ENCODE measurements around the gene ZXDA.
"Not testable (repeated sequence)": the region's sequence is repeated elsewhere in the genome, so short reads cannot be mapped to it uniquely, and the experiment has no call there.

Gene ZXDA, protein sequence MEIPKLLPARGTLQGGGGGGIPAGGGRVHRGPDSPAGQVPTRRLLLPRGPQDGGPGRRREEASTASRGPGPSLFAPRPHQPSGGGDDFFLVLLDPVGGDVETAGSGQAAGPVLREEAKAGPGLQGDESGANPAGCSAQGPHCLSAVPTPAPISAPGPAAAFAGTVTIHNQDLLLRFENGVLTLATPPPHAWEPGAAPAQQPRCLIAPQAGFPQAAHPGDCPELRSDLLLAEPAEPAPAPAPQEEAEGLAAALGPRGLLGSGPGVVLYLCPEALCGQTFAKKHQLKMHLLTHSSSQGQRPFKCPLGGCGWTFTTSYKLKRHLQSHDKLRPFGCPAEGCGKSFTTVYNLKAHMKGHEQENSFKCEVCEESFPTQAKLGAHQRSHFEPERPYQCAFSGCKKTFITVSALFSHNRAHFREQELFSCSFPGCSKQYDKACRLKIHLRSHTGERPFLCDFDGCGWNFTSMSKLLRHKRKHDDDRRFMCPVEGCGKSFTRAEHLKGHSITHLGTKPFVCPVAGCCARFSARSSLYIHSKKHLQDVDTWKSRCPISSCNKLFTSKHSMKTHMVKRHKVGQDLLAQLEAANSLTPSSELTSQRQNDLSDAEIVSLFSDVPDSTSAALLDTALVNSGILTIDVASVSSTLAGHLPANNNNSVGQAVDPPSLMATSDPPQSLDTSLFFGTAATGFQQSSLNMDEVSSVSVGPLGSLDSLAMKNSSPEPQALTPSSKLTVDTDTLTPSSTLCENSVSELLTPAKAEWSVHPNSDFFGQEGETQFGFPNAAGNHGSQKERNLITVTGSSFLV

GRCh38 chrX:57910287-57910912, at the start of gene ZXDA:
Gene ZXDA (minus strand): TSS chrX:57910458. CDS start chrX:57910420, 38 bp downstream.
- H3K27ac ChIP-seq (ENCODE audit: low read length); DNase-seq (ENCODE audit: low read depth, low spot score); H3K4me3 ChIP-seq (ENCODE audit: low read length); H3K4me1 ChIP-seq (ENCODE audit: control insufficient read depth, insufficient read depth, low read length); H3K27me3 ChIP-seq (ENCODE audit: control insufficient read depth, insufficient read depth, low read length); H3K36me3 ChIP-seq (ENCODE audit: control insufficient read depth, insufficient read depth, low read length); H3K9me3 ChIP-seq (ENCODE audit: control insufficient read depth, insufficient read depth, low read length): not testable (repeated sequence)
- no CpG with 5 or more reads among the region's 35 CpGs for WGBS (ENCODE audit: insufficient coverage, insufficient read length)

DNA sequence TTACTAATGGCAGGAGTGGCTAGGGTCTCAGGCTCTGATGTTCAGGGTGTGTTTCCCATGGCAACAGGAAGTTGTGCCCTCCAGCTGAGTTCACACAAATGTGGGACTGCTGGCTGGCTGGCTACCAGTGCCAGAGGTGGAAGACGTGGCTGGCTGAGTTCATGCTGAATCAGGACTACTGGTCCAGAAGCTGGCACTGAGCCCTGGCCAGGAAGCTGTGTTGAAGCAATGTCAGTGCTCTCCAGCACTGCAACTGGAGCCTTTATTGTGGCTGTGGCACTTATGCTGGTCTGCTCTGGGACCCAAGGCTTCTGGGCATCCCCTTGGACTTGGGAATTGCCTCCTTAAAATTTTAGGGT, 42.0 kb upstream of the ZXDA start:
- Histone ChIP-seq H3K36me3 (ENCODE audit: control insufficient read depth, insufficient read depth, low read length) (no peaks in the 10 kb centered on the region), H3K4me3 (ENCODE audit: low read length) (no peak overlapping the region), H3K4me1 (ENCODE audit: control insufficient read depth, insufficient read depth, low read length) (no peaks in the 10 kb centered on the region), H3K9me3 (ENCODE audit: control insufficient read depth, insufficient read depth, low read length) (peaks cover 2% of the 10 kb centered on the region; the same call in 1 of the 2 replicates), H3K27me3 (ENCODE audit: control insufficient read depth, insufficient read depth, low read length) (no peaks in the 10 kb centered on the region), H3K27ac (ENCODE audit: low read length) (no peak overlapping the region)
- WGBS (ENCODE audit: insufficient coverage, insufficient read length): no CpG with 5 or more reads among the region's 1 CpG
- no peak for DNase-seq (ENCODE audit: low read depth, low spot score)

DNA sequence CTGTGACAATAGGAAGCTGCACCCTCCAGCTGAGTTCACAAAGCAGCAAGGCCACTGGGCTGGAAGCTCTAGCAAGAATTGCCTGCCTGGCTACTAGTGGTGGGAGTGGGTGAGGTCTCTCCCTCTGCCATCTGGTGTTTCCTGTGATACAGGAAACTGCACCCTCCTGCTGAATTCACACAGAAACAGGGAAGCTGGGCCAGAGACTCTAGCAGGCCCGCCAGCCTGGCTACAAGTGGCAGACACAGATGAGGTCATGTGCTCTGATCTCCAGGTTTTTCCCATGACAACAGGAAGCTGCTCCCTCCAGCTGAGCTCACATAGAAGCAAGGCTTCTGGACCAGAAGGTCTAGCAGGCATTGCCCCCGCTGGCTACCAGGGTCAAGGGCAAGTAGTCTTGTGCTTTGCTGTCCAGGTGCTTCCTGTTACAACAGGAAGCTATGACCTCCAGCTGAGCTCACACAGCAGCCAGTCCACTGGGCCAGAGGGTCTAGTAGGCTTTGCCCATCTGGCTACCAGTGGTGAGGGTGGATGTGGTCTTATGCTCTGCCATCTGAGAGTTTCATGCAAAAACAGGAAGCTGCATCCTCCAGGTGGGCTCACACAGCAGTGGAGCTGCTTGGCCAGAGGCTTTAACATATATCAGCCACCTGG, 41.5 kb upstream of the ZXDA start:
- no peaks in the 10 kb centered on the region for H3K36me3 ChIP-seq (ENCODE audit: control insufficient read depth, insufficient read depth, low read length)
- no peak for DNase-seq (ENCODE audit: low read depth, low spot score)
- no peaks in the 10 kb centered on the region for H3K4me1 ChIP-seq (ENCODE audit: control insufficient read depth, insufficient read depth, low read length)
- no peak overlapping the region for H3K4me3 ChIP-seq (ENCODE audit: low read length)
- WGBS (ENCODE audit: insufficient coverage, insufficient read length): no CpG with 5 or more reads among the region's 2 CpGs
- no peaks in the 10 kb centered on the region for H3K27me3 ChIP-seq (ENCODE audit: control insufficient read depth, insufficient read depth, low read length)
- peaks cover 2% of the 10 kb centered on the region; the same call in 1 of the 2 replicates for H3K9me3 ChIP-seq (ENCODE audit: control insufficient read depth, insufficient read depth, low read length)
- no peak overlapping the region for H3K27ac ChIP-seq (ENCODE audit: low read length)

- WGBS (ENCODE audit: insufficient coverage, insufficient read length): no CpG with 5 or more reads among the region's 6 CpGs
- Histone ChIP-seq H3K27ac (ENCODE audit: low read length) (no peak overlapping the region), H3K4me1 (ENCODE audit: control insufficient read depth, insufficient read depth, low read length) (no peaks in the 10 kb centered on the region), H3K27me3 (ENCODE audit: control insufficient read depth, insufficient read depth, low read length) (no peaks in the 10 kb centered on the region), H3K4me3 (ENCODE audit: low read length) (no peak overlapping the region), H3K36me3 (ENCODE audit: control insufficient read depth, insufficient read depth, low read length) (no peaks in the 10 kb centered on the region), H3K9me3 (ENCODE audit: control insufficient read depth, insufficient read depth, low read length) (no peaks in the 10 kb centered on the region; the same call in 1 of the 2 replicates)
- no peak for DNase-seq (ENCODE audit: low read depth, low spot score)
These were observed 23.1 kb upstream of the ZXDA start for GRCh38 chrX:57933321-57933720.

DNA sequence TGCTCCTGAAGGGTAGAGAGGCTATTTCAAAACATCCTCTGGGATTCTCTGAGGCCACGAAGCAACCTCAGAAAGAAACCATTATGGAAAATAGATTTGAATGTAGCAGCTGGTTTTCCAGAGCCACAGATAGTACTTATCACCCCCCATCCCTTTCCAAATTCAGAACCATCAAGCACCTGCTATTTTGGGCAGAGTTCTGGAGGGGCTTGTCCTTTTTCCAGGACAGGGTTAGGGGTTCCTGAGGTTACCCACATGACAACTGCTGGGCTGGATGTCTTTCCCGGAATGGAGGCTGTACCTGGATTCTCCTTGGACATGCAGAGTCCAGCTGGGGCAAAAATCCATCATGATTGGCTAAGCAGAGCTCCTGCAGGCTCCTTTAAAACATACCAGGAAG, 22.0 kb upstream of the ZXDA start:
- Histone ChIP-seq H3K9me3 (ENCODE audit: control insufficient read depth, insufficient read depth, low read length) (no peaks in the 10 kb centered on the region; the same call in 1 of the 2 replicates), H3K27ac (ENCODE audit: low read length) (no peak overlapping the region), H3K27me3 (ENCODE audit: control insufficient read depth, insufficient read depth, low read length) (no peaks in the 10 kb centered on the region), H3K36me3 (ENCODE audit: control insufficient read depth, insufficient read depth, low read length) (no peaks in the 10 kb centered on the region), H3K4me1 (ENCODE audit: control insufficient read depth, insufficient read depth, low read length) (no peaks in the 10 kb centered on the region), H3K4me3 (ENCODE audit: low read length) (no peak overlapping the region)
- no CpG with 5 or more reads among the region's 2 CpGs for WGBS (ENCODE audit: insufficient coverage, insufficient read length)
- DNase-seq (ENCODE audit: low read depth, low spot score): no peak

GRCh38 chrX:57930051-57930450, 19.8 kb upstream of the ZXDA start:
- no CpG with 5 or more reads among the region's 3 CpGs for WGBS (ENCODE audit: insufficient coverage, insufficient read length)
- no peaks in the 10 kb centered on the region for H3K36me3 ChIP-seq (ENCODE audit: control insufficient read depth, insufficient read depth, low read length)
- no peaks in the 10 kb centered on the region for H3K4me1 ChIP-seq (ENCODE audit: control insufficient read depth, insufficient read depth, low read length)
- no peak overlapping the region for H3K27ac ChIP-seq (ENCODE audit: low read length)
- H3K4me3 ChIP-seq (ENCODE audit: low read length): no peak overlapping the region
- H3K9me3 ChIP-seq (ENCODE audit: control insufficient read depth, insufficient read depth, low read length): no peaks in the 10 kb centered on the region; the same call in 1 of the 2 replicates
- DNase-seq (ENCODE audit: low read depth, low spot score): no peak
- no peaks in the 10 kb centered on the region for H3K27me3 ChIP-seq (ENCODE audit: control insufficient read depth, insufficient read depth, low read length)

- no peaks in the 10 kb centered on the region; the same call in 1 of the 2 replicates for H3K9me3 ChIP-seq (ENCODE audit: control insufficient read depth, insufficient read depth, low read length)
- H3K4me1 ChIP-seq (ENCODE audit: control insufficient read depth, insufficient read depth, low read length): no peaks in the 10 kb centered on the region
- no peak overlapping the region for H3K4me3 ChIP-seq (ENCODE audit: low read length)
- no peak for DNase-seq (ENCODE audit: low read depth, low spot score)
- H3K36me3 ChIP-seq (ENCODE audit: control insufficient read depth, insufficient read depth, low read length): no peaks in the 10 kb centered on the region
- no peak overlapping the region for H3K27ac ChIP-seq (ENCODE audit: low read length)
- no peaks in the 10 kb centered on the region for H3K27me3 ChIP-seq (ENCODE audit: control insufficient read depth, insufficient read depth, low read length)
These were observed 19.1 kb upstream of the ZXDA start for GRCh38 chrX:57929373-57929772.

DNA sequence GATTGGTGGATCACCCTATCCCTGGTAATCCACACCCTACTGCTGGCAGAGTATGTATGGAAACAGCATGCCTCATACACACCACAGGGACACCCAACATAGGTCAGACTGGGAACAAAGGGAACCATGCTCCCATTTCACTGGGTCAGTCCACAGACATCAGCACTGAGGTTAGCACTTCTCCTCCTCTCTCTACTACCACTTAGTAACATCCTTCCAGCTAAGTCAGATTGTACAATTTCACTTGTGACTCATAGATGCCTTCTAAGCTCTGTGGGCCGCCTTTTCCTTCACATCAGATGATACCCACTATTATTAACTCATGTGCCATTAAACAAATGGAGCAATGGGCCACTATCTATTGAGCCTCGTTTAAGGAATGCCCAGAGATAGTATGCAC, 15.5 kb upstream of the ZXDA start:
- Histone ChIP-seq H3K36me3 (ENCODE audit: control insufficient read depth, insufficient read depth, low read length) (no peaks in the 10 kb centered on the region), H3K9me3 (ENCODE audit: control insufficient read depth, insufficient read depth, low read length) (no peaks in the 10 kb centered on the region), H3K4me1 (ENCODE audit: control insufficient read depth, insufficient read depth, low read length) (no peaks in the 10 kb centered on the region), H3K27ac (ENCODE audit: low read length) (no peak overlapping the region), H3K27me3 (ENCODE audit: control insufficient read depth, insufficient read depth, low read length) (no peaks in the 10 kb centered on the region), H3K4me3 (ENCODE audit: low read length) (no peak overlapping the region)
- WGBS (ENCODE audit: insufficient coverage, insufficient read length): no CpG with 5 or more reads among the region's 2 CpGs
- DNase-seq (ENCODE audit: low read depth, low spot score): no peak

DNA sequence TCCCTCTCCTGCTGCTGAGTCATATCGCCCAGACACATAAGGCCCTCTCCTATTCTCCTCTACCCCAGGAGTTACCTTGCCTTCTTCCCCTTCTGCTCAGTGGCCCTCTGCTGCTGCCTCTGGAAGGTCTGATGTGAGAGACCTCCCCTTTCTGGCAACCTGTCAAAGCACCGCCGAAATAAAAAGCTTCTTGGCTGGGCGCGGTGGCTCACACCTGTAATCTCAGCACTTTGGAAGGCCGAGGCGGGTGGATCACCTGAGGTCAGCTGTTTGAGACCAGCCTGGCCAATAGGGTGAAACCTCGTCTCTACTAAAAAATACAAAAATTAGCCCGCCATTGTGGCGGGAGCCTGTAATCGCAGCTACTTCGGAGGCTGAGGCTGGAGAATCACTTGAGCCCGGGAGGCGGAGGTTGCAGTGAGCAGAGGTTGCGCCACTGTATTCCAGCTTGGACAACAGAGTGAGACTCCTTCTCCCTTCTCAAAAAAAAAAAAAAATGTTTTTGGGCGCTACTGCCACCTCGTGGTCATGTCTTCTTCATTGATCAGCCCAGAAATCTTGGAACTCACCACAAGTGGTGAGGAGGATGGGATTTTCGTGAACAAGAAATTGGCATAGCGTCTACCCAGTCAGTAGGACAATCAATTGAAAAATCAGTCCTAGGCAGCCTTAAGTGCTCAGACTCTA, 8.6 kb upstream of the ZXDA start:
- no peaks in the 10 kb centered on the region; the same call in 1 of the 2 replicates for H3K9me3 ChIP-seq (ENCODE audit: control insufficient read depth, insufficient read depth, low read length)
- WGBS (ENCODE audit: insufficient coverage, insufficient read length): no CpG with 5 or more reads among the region's 19 CpGs
- DNase-seq (ENCODE audit: low read depth, low spot score): no peak

DNA sequence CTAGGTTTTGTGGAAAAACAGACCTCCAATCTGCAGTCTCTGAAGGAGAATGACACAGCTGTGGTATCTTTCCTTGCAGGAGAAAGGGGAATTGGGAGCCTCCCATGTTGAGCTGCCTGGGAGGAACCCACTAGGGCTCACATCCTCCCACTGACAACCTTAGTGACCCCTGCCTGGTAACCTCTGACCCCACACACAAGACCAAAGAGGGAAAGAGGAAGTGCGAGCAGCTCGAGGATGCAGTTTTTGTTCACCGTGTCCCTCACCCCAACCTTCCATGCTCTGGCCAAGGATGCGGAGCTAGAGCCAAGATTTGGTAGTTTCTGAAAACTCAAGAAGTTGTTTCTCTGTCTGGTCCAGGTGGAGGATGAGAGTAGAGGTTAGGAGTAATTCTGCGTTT, 5.4 kb upstream of the ZXDA start:
- H3K4me1 ChIP-seq (ENCODE audit: control insufficient read depth, insufficient read depth, low read length): no peaks in the 10 kb centered on the region
- no peak for DNase-seq (ENCODE audit: low read depth, low spot score)
- H3K9me3 ChIP-seq (ENCODE audit: control insufficient read depth, insufficient read depth, low read length): no peaks in the 10 kb centered on the region; the same call in 1 of the 2 replicates
- H3K27me3 ChIP-seq (ENCODE audit: control insufficient read depth, insufficient read depth, low read length): no peaks in the 10 kb centered on the region
- H3K27ac ChIP-seq (ENCODE audit: low read length): no peak overlapping the region
- no peaks in the 10 kb centered on the region for H3K36me3 ChIP-seq (ENCODE audit: control insufficient read depth, insufficient read depth, low read length)
- no peak overlapping the region for H3K4me3 ChIP-seq (ENCODE audit: low read length)
- whole genome bisulfite sequencing (ENCODE audit: insufficient coverage, insufficient read length): no CpG with 5 or more reads among the region's 5 CpGs

More for the DNA sequence above, 8.6 kb upstream of the ZXDA start:
- no peaks in the 10 kb centered on the region for H3K36me3 ChIP-seq (ENCODE audit: control insufficient read depth, insufficient read depth, low read length)
- H3K27ac ChIP-seq (ENCODE audit: low read length): no peak overlapping the region
- no peak overlapping the region for H3K4me3 ChIP-seq (ENCODE audit: low read length)
- H3K4me1 ChIP-seq (ENCODE audit: control insufficient read depth, insufficient read depth, low read length): no peaks in the 10 kb centered on the region
- no peaks in the 10 kb centered on the region for H3K27me3 ChIP-seq (ENCODE audit: control insufficient read depth, insufficient read depth, low read length)

Data from iPS DF 6.9 (cell line).